ENCODE results near the gene ATP6V1D.
"Not testable (repeated sequence)": the region's sequence is repeated elsewhere in the genome, so short reads cannot be mapped to it uniquely, and the experiment has no call there.

The ATP6V1D gene

DNA sequence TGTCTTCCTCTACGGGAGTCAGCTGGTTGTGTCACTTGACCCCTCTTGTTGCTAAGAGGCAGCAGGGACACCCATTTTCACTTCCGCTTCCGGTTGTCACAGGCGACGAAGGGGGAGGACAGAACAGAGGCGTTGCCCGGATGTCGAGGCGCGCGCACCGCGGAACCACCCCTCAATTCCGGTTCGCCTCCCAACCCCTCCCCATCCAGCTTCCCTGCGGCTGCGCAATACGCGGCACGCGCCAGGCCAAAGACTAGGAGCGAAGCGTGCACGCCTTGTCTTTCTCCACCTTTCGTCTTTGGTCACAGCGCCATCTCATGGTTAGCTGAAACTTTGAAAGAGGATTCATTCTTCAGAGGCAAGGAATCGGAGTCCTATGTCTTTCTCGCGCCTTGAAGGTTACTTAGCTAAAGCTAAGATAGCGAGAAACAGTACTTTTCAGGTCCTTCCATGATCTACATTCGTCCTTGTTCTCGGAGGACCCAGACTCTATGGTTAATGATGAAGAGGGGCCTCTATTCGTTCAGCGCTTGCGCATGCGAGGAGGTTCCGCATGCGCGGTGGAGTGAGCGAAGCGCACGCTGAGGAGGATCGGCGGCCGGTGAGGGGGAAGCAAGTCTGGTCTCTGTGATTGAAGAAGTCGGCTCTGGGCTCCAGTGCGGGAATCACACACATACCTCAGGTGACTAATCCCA lies at the start of gene ATP6V1D, which contains the start of gene EIF2S1:
TSS of gene ATP6V1D (minus strand) at position 30 of the 695 bp plus-strand sequence. CDS start 106 bp downstream, outside the sequence.
TSS of gene EIF2S1 (plus strand) at position 554 of the 695 bp plus-strand sequence. CDS start 4,440 bp downstream, outside the sequence.
- Histone ChIP-seq H3K36me3 (ENCODE audit: control insufficient read depth, insufficient read depth, low read length) (no peaks in the 10 kb centered on the region), H3K9ac (ENCODE audit: low read length) (peak within 1 kb of the TSS; percentile 90), H3K4me3 (ENCODE audit: low read length) (peak within 1 kb of the TSS; percentile 89), H3K27me3 (ENCODE audit: control insufficient read depth, insufficient read depth, low read length) (no peaks in the 10 kb centered on the region), H3K9me3 (ENCODE audit: control insufficient read depth, low read length) (no peaks in the 10 kb centered on the region), H3K4me1 (ENCODE audit: control insufficient read depth, insufficient read depth, low read length) (peaks cover 16% of the 10 kb centered on the region)

- H3K9ac ChIP-seq (ENCODE audit: low read length); H3K27me3 ChIP-seq (ENCODE audit: control insufficient read depth, insufficient read depth, low read length); H3K36me3 ChIP-seq (ENCODE audit: control insufficient read depth, insufficient read depth, low read length); H3K9me3 ChIP-seq (ENCODE audit: control insufficient read depth, low read length); H3K4me3 ChIP-seq (ENCODE audit: low read length): not testable (repeated sequence)
- H3K4me1 ChIP-seq (ENCODE audit: control insufficient read depth, insufficient read depth, low read length), result peaks cover 22% of the 10 kb centered on the region
Measured at GRCh38 chr14:67408122-67408801, 48.7 kb upstream of the ATP6V1D start.

GRCh38 chr14:67405771-67406170 lies 46.2 kb upstream of the ATP6V1D start:
- Histone ChIP-seq H3K36me3 (ENCODE audit: control insufficient read depth, insufficient read depth, low read length) (no peaks in the 10 kb centered on the region), H3K4me1 (ENCODE audit: control insufficient read depth, insufficient read depth, low read length) (peaks cover 15% of the 10 kb centered on the region), H3K9ac (ENCODE audit: low read length) (no peak overlapping the region), H3K9me3 (ENCODE audit: control insufficient read depth, low read length) (no peaks in the 10 kb centered on the region), H3K27me3 (ENCODE audit: control insufficient read depth, insufficient read depth, low read length) (no peaks in the 10 kb centered on the region), H3K4me3 (ENCODE audit: low read length) (no peak overlapping the region)

DNA sequence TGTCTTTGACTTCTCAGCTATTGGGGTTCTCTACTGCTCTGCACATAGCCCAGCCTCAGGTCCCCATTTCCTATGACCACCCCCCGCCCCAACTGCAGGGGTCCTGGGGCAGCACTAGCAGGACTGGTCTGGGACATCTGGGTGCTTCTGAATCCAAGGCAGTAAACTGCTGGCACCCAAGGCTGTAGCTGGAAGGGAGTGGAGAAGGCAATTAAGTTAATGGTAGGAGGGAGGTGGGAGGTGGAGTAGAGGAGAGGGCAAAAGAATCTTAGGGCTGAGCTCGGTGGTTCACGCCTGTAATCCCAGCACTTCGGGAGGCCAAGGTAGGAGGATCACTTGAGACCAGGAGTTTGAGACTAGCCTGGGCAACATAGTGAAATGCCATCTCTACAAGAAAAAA lies 40.8 kb upstream of the ATP6V1D start:
- no peaks in the 10 kb centered on the region for H3K27me3 ChIP-seq (ENCODE audit: control insufficient read depth, insufficient read depth, low read length)
- no peaks in the 10 kb centered on the region for H3K9me3 ChIP-seq (ENCODE audit: control insufficient read depth, low read length)
- no peaks in the 10 kb centered on the region for H3K4me1 ChIP-seq (ENCODE audit: control insufficient read depth, insufficient read depth, low read length)
- peaks cover 3% of the 10 kb centered on the region for H3K36me3 ChIP-seq (ENCODE audit: control insufficient read depth, insufficient read depth, low read length)
- H3K4me3 ChIP-seq (ENCODE audit: low read length), result no peak overlapping the region
- H3K9ac ChIP-seq (ENCODE audit: low read length), result no peak overlapping the region

- no peaks in the 10 kb centered on the region for H3K27me3 ChIP-seq (ENCODE audit: control insufficient read depth, insufficient read depth, low read length)
- H3K4me1 ChIP-seq (ENCODE audit: control insufficient read depth, insufficient read depth, low read length), result no peaks in the 10 kb centered on the region
- no peaks in the 10 kb centered on the region for H3K9me3 ChIP-seq (ENCODE audit: control insufficient read depth, low read length)
- H3K4me3 ChIP-seq (ENCODE audit: low read length), result no peak overlapping the region
- no peak overlapping the region for H3K9ac ChIP-seq (ENCODE audit: low read length)
- peaks cover 8% of the 10 kb centered on the region for H3K36me3 ChIP-seq (ENCODE audit: control insufficient read depth, insufficient read depth, low read length)
Measured at GRCh38 chr14:67397536-67397935, 37.9 kb upstream of the ATP6V1D start.

DNA sequence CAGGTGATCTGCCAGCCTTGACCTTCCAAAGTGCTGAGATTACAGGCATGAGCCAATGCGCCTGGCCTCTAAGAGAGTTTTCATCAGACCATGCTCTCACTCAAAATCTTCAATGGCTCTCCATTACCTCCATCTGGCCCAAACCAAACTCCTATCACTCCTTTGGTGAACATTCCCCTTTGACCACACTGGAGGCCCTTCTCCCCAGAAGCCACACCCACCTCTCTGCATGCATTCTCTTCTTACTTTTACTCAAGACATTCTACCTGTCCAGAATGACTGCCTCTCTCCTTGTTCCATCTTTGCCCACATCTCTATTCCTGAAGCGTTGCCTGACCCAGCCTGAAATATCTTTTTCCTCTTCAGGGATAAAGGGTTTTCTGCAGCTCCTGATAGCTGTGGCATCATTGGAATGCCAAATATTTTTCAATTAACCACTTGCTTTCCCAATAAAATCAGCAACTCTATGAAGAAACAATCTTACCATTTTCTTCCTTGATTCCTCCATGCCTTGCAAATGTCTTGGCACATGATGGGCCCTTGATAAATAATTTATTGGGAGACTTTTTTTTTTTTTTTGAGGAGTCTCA lies 36.9 kb upstream of the ATP6V1D start:
- no peak overlapping the region for H3K4me3 ChIP-seq (ENCODE audit: low read length)
- no peaks in the 10 kb centered on the region for H3K27me3 ChIP-seq (ENCODE audit: control insufficient read depth, insufficient read depth, low read length)
- H3K9ac ChIP-seq (ENCODE audit: low read length), result no peak overlapping the region
- H3K36me3 ChIP-seq (ENCODE audit: control insufficient read depth, insufficient read depth, low read length), result peaks cover 8% of the 10 kb centered on the region
- H3K9me3 ChIP-seq (ENCODE audit: control insufficient read depth, low read length), result no peaks in the 10 kb centered on the region
- H3K4me1 ChIP-seq (ENCODE audit: control insufficient read depth, insufficient read depth, low read length), result no peaks in the 10 kb centered on the region

GRCh38 chr14:67395876-67396189 lies 36.2 kb upstream of the ATP6V1D start:
- H3K4me1 ChIP-seq (ENCODE audit: control insufficient read depth, insufficient read depth, low read length), result no peaks in the 10 kb centered on the region
- peaks cover 8% of the 10 kb centered on the region for H3K36me3 ChIP-seq (ENCODE audit: control insufficient read depth, insufficient read depth, low read length)
- no peak overlapping the region for H3K4me3 ChIP-seq (ENCODE audit: low read length)
- no peaks in the 10 kb centered on the region for H3K9me3 ChIP-seq (ENCODE audit: control insufficient read depth, low read length)
- H3K27me3 ChIP-seq (ENCODE audit: control insufficient read depth, insufficient read depth, low read length), result no peaks in the 10 kb centered on the region
- H3K9ac ChIP-seq (ENCODE audit: low read length), result no peak overlapping the region

DNA sequence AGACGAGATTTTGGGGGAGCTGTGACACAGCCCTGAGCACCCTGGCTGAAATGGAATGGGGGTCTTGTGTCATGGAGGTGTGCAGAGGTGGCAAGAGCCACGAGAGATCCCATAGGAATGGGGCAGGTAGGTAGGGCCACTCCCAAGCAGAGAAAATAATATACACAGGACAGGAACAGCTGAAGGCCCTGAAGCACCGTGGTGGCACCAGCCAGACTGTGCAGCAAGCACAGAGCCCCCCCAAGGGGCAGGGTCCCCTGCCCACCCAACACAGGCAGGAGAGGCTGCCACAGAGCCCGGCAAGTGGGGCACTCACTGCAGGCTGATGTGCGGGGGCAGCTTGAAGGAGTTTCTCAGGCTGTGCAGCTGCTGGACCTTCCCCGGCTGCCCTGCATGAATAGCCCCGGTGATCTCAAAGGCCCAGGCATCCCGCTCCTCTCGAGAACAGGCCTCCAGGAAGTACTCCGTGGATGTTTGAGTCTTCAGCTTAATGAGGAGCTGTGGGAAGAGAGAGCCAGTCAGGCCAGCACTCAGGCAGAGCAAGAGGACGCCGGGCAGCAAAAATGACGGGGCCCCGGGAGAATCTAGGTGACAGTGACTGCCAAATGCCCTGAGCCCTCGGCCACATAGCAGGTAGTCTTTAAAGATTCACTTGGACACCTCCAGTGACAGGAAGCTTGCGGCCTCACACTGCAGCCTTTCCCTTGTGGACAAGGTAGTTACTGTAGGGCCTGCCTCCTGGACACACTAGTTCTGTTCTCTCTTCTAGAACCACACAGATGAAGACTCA lies 35.7 kb upstream of the ATP6V1D start:
- Histone ChIP-seq H3K36me3 (ENCODE audit: control insufficient read depth, insufficient read depth, low read length) (peaks cover 10% of the 10 kb centered on the region), H3K9me3 (ENCODE audit: control insufficient read depth, low read length) (no peaks in the 10 kb centered on the region), H3K9ac (ENCODE audit: low read length) (no peak overlapping the region), H3K4me1 (ENCODE audit: control insufficient read depth, insufficient read depth, low read length) (no peaks in the 10 kb centered on the region), H3K4me3 (ENCODE audit: low read length) (no peak overlapping the region), H3K27me3 (ENCODE audit: control insufficient read depth, insufficient read depth, low read length) (no peaks in the 10 kb centered on the region)

- Histone ChIP-seq H3K27me3 (ENCODE audit: control insufficient read depth, insufficient read depth, low read length) (no peaks in the 10 kb centered on the region), H3K36me3 (ENCODE audit: control insufficient read depth, insufficient read depth, low read length) (peaks cover 8% of the 10 kb centered on the region), H3K9me3 (ENCODE audit: control insufficient read depth, low read length) (no peaks in the 10 kb centered on the region), H3K4me1 (ENCODE audit: control insufficient read depth, insufficient read depth, low read length) (no peaks in the 10 kb centered on the region), H3K4me3 (ENCODE audit: low read length) (no peak overlapping the region), H3K9ac (ENCODE audit: low read length) (no peak overlapping the region)
Measured at GRCh38 chr14:67393689-67394088, 34.1 kb upstream of the ATP6V1D start.

GRCh38 chr14:67392800-67393199 lies 33.2 kb upstream of the ATP6V1D start:
- no peak overlapping the region for H3K4me3 ChIP-seq (ENCODE audit: low read length)
- no peaks in the 10 kb centered on the region for H3K9me3 ChIP-seq (ENCODE audit: control insufficient read depth, low read length)
- no peaks in the 10 kb centered on the region for H3K27me3 ChIP-seq (ENCODE audit: control insufficient read depth, insufficient read depth, low read length)
- no peaks in the 10 kb centered on the region for H3K4me1 ChIP-seq (ENCODE audit: control insufficient read depth, insufficient read depth, low read length)
- H3K36me3 ChIP-seq (ENCODE audit: control insufficient read depth, insufficient read depth, low read length), result peaks cover 8% of the 10 kb centered on the region
- H3K9ac ChIP-seq (ENCODE audit: low read length), result no peak overlapping the region

DNA sequence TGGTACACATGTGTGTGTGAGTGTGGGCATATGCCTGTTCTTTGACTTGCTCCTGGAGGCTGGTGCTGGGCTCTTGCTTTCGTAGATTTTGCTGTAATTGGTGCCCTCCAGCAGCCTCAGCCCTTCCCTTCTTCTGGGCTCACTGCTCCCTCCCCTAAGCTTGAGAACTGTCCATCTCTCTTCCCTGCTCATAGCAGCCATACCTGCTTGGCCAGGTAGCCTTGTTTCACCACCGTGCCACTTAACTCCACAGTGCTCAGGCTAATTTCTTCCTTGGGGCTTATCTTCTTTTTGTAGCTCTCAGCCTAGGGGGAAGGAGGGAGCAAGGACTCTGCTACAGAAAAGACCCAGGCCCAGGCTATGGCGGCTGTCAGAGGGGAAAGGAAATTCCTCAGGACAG lies 32.5 kb upstream of the ATP6V1D start:
- Histone ChIP-seq H3K36me3 (ENCODE audit: control insufficient read depth, insufficient read depth, low read length) (peaks cover 8% of the 10 kb centered on the region), H3K27me3 (ENCODE audit: control insufficient read depth, insufficient read depth, low read length) (no peaks in the 10 kb centered on the region), H3K4me1 (ENCODE audit: control insufficient read depth, insufficient read depth, low read length) (no peaks in the 10 kb centered on the region), H3K4me3 (ENCODE audit: low read length) (no peak overlapping the region), H3K9me3 (ENCODE audit: control insufficient read depth, low read length) (no peaks in the 10 kb centered on the region), H3K9ac (ENCODE audit: low read length) (no peak overlapping the region)

- H3K4me3 ChIP-seq (ENCODE audit: low read length), result no peak overlapping the region
- H3K9me3 ChIP-seq (ENCODE audit: control insufficient read depth, low read length), result no peaks in the 10 kb centered on the region
- no peaks in the 10 kb centered on the region for H3K27me3 ChIP-seq (ENCODE audit: control insufficient read depth, insufficient read depth, low read length)
- H3K9ac ChIP-seq (ENCODE audit: low read length), result no peak overlapping the region
- H3K4me1 ChIP-seq (ENCODE audit: control insufficient read depth, insufficient read depth, low read length), result no peaks in the 10 kb centered on the region
- H3K36me3 ChIP-seq (ENCODE audit: control insufficient read depth, insufficient read depth, low read length), result peaks cover 8% of the 10 kb centered on the region
Measured at GRCh38 chr14:67391268-67391667, 31.7 kb upstream of the ATP6V1D start.
